Neural cell (in vitro differentiated cells): Measurements from ENCODE around the gene PRKG1. TPM values are rescaled to one million over a fixed set of nuclear protein-coding genes. Genes with fewer than 3 reads are reported as not detected.
A peak's percentile ranks its signal among the peaks of the same experiment; 100 is the strongest.

Source experiments
- H2AFZ ChIP-seq: fragments of 200-600, 300-800 bp; sonication (generic), shearing (Covaris generic); 2 replicates; pipeline ENCODE4 v1.6.0; 2014; ENCODE audit warnings: low read depth, mild to moderate bottlenecking, antibody characterized with exemption, low read length, moderate library complexity
- H3F3A ChIP-seq: fragments of 200-600 bp; shearing (Covaris generic); 2 replicates; pipeline ENCODE4 v1.6.1; 2016; ENCODE audit warnings: mild to moderate bottlenecking, moderate library complexity, mixed read lengths, antibody characterized with exemption, low read length; ENCODE audit not compliant: insufficient read depth, poor library complexity, severe bottlenecking
- H3K27ac ChIP-seq: fragments of 200-600, 300-800 bp; sonication (generic), shearing (Covaris generic); 2 replicates; pipeline ENCODE4 v1.5.1; 2014; ENCODE audit warnings: mild to moderate bottlenecking, low read length, moderate library complexity
- H3K27me3 ChIP-seq: fragments of 300-800, 200-600 bp; sonication (generic), shearing (Covaris generic); 2 replicates; pipeline ENCODE4 v1.6.0; 2014; ENCODE audit warnings: mild to moderate bottlenecking, low read depth, low read length, moderate library complexity; ENCODE audit not compliant: insufficient read depth
- H3K36me3 ChIP-seq: fragments of 300-800, 200-600 bp; sonication (generic), shearing (Covaris generic); 2 replicates; pipeline ENCODE4 v1.5.1; 2014; ENCODE audit warnings: mild to moderate bottlenecking, antibody characterized with exemption, low read length, moderate library complexity; ENCODE audit not compliant: insufficient read depth
- H3K4me2 ChIP-seq: fragments of 300-800, 200-600 bp; sonication (generic), shearing (Covaris generic); 2 replicates; pipeline ENCODE4 v1.6.0; 2014; ENCODE audit warnings: mild to moderate bottlenecking, low read length
- H3K4me3 ChIP-seq: fragments of 300-800, 200-600 bp; sonication (generic), shearing (Covaris generic); 2 replicates; pipeline ENCODE4 v1.5.1; 2014; ENCODE audit warnings: mild to moderate bottlenecking, low read length, moderate library complexity
- H3K79me2 ChIP-seq: fragments of 200-600 bp; shearing (Covaris generic); replicated peaks from 2 replicates; pipeline ENCODE4 v1.6.0; 2014; ENCODE audit warnings: mild to moderate bottlenecking, low read length, moderate library complexity; ENCODE audit not compliant: insufficient read depth
- H3K9ac ChIP-seq: fragments of 300-800, 200-600 bp; sonication (generic), shearing (Covaris generic); 2 replicates; pipeline ENCODE4 v1.6.1; 2016; ENCODE audit warnings: mild to moderate bottlenecking, low read length, mixed read lengths
- H3K9me2 ChIP-seq: fragments of 200-600 bp; shearing (Covaris generic); 2 replicates; pipeline ENCODE4 v1.6.1; 2016; ENCODE audit warnings: mild to moderate bottlenecking, low read length, mixed read lengths; ENCODE audit not compliant: insufficient read depth
- H3K9me3 ChIP-seq: fragments of 200-600, 300-800 bp; sonication (generic), shearing (Covaris generic); 2 replicates; pipeline ENCODE4 v1.6.1; 2016; ENCODE audit warnings: mild to moderate bottlenecking, mixed run types, low read length, moderate library complexity, mixed read lengths
- H4K20me1 ChIP-seq: fragments of 200-600 bp; shearing (Covaris generic); 2 replicates; pipeline ENCODE4 v1.6.1; 2016; ENCODE audit warnings: mild to moderate bottlenecking, mixed run types; ENCODE audit not compliant: insufficient read depth
- EP300 ChIP-seq: fragments of 450-650 bp; conservative IDR thresholded peaks from 2 replicates; pipeline ENCODE4 v1.6.1; 2014; ENCODE audit warnings: antibody characterized with exemption, mild to moderate bottlenecking, moderate library complexity; ENCODE audit not compliant: poor library complexity, severe bottlenecking
- EZH2 ChIP-seq: fragments of 200-600, 300-800 bp; shearing (Covaris generic), sonication (generic); IDR thresholded peaks from 2 replicates; pipeline ENCODE4 v1.6.1; 2014; ENCODE audit warnings: antibody characterized with exemption, low read length, borderline replicate concordance, mild to moderate bottlenecking; ENCODE audit not compliant: insufficient read depth, poor library complexity, severe bottlenecking
- MXI1 ChIP-seq: fragments of 450-650 bp; conservative IDR thresholded peaks from 2 replicates; pipeline ENCODE4 v1.6.1; 2014; ENCODE audit warnings: antibody characterized with exemption, mild to moderate bottlenecking; ENCODE audit not compliant: poor library complexity, severe bottlenecking
- POLR2AphosphoS5 ChIP-seq: IDR thresholded peaks from 2 replicates; pipeline ENCODE4 v1.6.1; 2012
- RAD21 ChIP-seq: fragments of 450-650 bp; conservative IDR thresholded peaks from 2 replicates; pipeline ENCODE4 v1.6.1; 2014; ENCODE audit warnings: antibody characterized with exemption, mild to moderate bottlenecking, moderate library complexity
- REST ChIP-seq: IDR thresholded peaks from 2 replicates; pipeline ENCODE4 v1.6.1; 2012; ENCODE audit warnings: borderline replicate concordance
- SMC3 ChIP-seq: fragments of 450-650 bp; conservative IDR thresholded peaks from 2 replicates; pipeline ENCODE4 v1.6.1; 2014; ENCODE audit warnings: antibody characterized with exemption, mild to moderate bottlenecking, moderate library complexity; ENCODE audit not compliant: poor library complexity
- TAF1 ChIP-seq: IDR thresholded peaks from 2 replicates; pipeline ENCODE4 v1.6.1; 2012; ENCODE audit warnings: low read depth
- polyA plus RNA-seq: library from polyadenylated mRNA; depleted of rRNA; stranded (reverse); fragments of >200 nt; gene quantifications from 2 replicates; pipeline ENCODE4 v1.2.3, GENCODE V29; 2014
- TF ChIP-seq, protein P1 (sequence below): fragments of 450-650 bp; IDR thresholded peaks from 2 replicates; pipeline ENCODE4 v1.5.1; 2014; ENCODE audit warnings: antibody characterized with exemption, mild to moderate bottlenecking, moderate library complexity; ENCODE audit not compliant: poor library complexity, severe bottlenecking

The PRKG1 gene
- polyA plus RNA-seq, 1 donor from 2014 or later = 2.2 TPM

DNA sequence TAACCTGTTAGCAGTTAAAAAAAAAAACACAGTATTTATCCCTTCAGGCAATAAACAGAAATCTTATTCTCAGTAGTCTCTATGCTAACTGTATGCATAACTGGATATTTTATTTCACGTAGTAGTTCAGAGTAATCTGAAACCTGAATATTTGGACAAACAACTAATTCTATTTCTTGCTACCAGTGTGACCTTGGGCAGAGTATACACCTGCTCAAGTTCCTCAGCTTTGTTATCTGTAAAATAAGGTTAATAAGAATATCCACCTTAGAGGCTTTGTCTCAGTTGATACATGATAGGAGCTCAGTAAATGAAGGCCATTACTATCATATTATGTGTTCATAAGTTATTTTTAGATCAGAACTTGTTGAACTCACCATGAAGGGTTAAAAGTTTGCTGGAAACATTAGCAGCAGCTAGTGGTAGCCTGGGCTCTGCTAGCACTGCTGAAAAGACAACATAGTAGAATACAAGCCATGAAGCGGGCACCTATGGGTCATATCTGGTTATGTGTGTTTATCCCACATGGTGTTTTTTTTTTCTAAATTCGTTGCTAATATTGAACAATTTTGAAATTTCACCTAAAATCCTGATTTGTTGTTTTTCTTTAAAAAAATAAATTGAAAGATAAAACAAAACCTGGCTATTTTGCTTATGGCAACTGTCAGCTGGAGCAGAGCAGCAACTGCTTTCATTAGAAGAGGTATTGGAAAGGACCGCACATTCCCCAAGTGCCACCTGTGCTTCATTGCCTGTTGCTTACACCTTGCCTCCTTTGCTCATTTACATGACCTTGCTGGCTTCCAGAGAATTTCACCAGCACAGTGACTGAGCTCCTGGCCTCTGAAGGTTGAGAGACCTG lies 303.0 kb downstream of the PRKG1 start:
- TF ChIP-seq EP300 (no peak), SMC3 (no peak), RAD21 (no peak), POLR2AphosphoS5 (no peak), REST (no peak), TAF1 (no peak), EZH2 (no peak), MXI1 (no peak)
- TF ChIP-seq, protein P1, sequence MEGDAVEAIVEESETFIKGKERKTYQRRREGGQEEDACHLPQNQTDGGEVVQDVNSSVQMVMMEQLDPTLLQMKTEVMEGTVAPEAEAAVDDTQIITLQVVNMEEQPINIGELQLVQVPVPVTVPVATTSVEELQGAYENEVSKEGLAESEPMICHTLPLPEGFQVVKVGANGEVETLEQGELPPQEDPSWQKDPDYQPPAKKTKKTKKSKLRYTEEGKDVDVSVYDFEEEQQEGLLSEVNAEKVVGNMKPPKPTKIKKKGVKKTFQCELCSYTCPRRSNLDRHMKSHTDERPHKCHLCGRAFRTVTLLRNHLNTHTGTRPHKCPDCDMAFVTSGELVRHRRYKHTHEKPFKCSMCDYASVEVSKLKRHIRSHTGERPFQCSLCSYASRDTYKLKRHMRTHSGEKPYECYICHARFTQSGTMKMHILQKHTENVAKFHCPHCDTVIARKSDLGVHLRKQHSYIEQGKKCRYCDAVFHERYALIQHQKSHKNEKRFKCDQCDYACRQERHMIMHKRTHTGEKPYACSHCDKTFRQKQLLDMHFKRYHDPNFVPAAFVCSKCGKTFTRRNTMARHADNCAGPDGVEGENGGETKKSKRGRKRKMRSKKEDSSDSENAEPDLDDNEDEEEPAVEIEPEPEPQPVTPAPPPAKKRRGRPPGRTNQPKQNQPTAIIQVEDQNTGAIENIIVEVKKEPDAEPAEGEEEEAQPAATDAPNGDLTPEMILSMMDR = no peak
- H3K79me2 ChIP-seq = no peaks in the 10 kb centered on the region
- no peak overlapping the region for H2AFZ ChIP-seq
- H3K36me3 ChIP-seq = no peaks in the 10 kb centered on the region
- H3F3A ChIP-seq = no peaks in the 10 kb centered on the region
- no peak overlapping the region for H3K27ac ChIP-seq
- H3K4me2 ChIP-seq = no peak overlapping the region
- H3K9ac ChIP-seq = no peak overlapping the region
- H3K9me2 ChIP-seq = no peaks in the 10 kb centered on the region
- no peaks in the 10 kb centered on the region for H4K20me1 ChIP-seq
- H3K9me3 ChIP-seq = no peaks in the 10 kb centered on the region
- H3K4me3 ChIP-seq = no peak overlapping the region
- H3K27me3 ChIP-seq = no peaks in the 10 kb centered on the region

GRCh38 chr10:51377932-51378599 lies 303.8 kb downstream of the PRKG1 start:
- no peaks in the 10 kb centered on the region for H3K79me2 ChIP-seq
- no peak overlapping the region for H2AFZ ChIP-seq
- H3K36me3 ChIP-seq = no peaks in the 10 kb centered on the region
- H3K27ac ChIP-seq = no peak overlapping the region
- H3K9me3 ChIP-seq = no peaks in the 10 kb centered on the region
- no peaks in the 10 kb centered on the region for H3F3A ChIP-seq
- H3K9ac ChIP-seq = no peak overlapping the region
- H3K9me2 ChIP-seq = no peaks in the 10 kb centered on the region
- TF ChIP-seq EP300 = no peak
- no peak for TF ChIP-seq SMC3
- TF ChIP-seq MXI1 = no peak
- no peak for TF ChIP-seq POLR2AphosphoS5
- peak overlapping the region; percentile 18 for H3K4me3 ChIP-seq
- no peaks in the 10 kb centered on the region for H4K20me1 ChIP-seq
- no peaks in the 10 kb centered on the region for H3K27me3 ChIP-seq
- no peak overlapping the region for H3K4me2 ChIP-seq
